ENCODE data around the gene RASA1.
A peak's percentile ranks its signal among the peaks of the same experiment; 100 is the strongest.
"Not testable (repeated sequence)": the region's sequence is repeated elsewhere in the genome, so short reads cannot be mapped to it uniquely, and the experiment has no call there.

RASA1 gene

GRCh38 chr5:87287266-87287665 lies 19.6 kb downstream of the RASA1 start:
- DNase-seq = not testable (repeated sequence)

- peak; percentile 6 for DNase-seq
These were observed 31.1 kb downstream of the RASA1 start for GRCh38 chr5:87298692-87299362.

- no peak for DNase-seq
These were observed 32.5 kb downstream of the RASA1 start for GRCh38 chr5:87300176-87300575.

GRCh38 chr5:87300744-87301143 lies 33.1 kb downstream of the RASA1 start:
- no peak for DNase-seq

GRCh38 chr5:87302061-87302460 lies 34.4 kb downstream of the RASA1 start:
- no peak for DNase-seq

- no peak for DNase-seq
These were observed 35.6 kb downstream of the RASA1 start for GRCh38 chr5:87303324-87303723.

- DNase-seq = not testable (repeated sequence)
These were observed 38.4 kb downstream of the RASA1 start for GRCh38 chr5:87306090-87306489.

- no peak for DNase-seq
These were observed 40.2 kb downstream of the RASA1 start for GRCh38 chr5:87307796-87308423.

GRCh38 chr5:87311405-87312279 lies 44.0 kb downstream of the RASA1 start:
- no peak for DNase-seq

GRCh38 chr5:87313216-87313615 lies 45.5 kb downstream of the RASA1 start:
- no peak for DNase-seq

- no peak for DNase-seq
These were observed 51.8 kb downstream of the RASA1 start for GRCh38 chr5:87319469-87319868.

GRCh38 chr5:87321605-87322004 lies 53.9 kb downstream of the RASA1 start:
- no peak for DNase-seq

- DNase-seq = no peak
These were observed 54.7 kb downstream of the RASA1 start for GRCh38 chr5:87322381-87322780.

- no peak for DNase-seq
These were observed 60.3 kb downstream of the RASA1 start for GRCh38 chr5:87327998-87328397.

- DNase-seq = no peak
These were observed 61.4 kb downstream of the RASA1 start for GRCh38 chr5:87329114-87329513.

GRCh38 chr5:87339986-87340385 lies 72.3 kb downstream of the RASA1 start:
- DNase-seq = no peak

GRCh38 chr5:87340716-87341115 lies 73.0 kb downstream of the RASA1 start:
- DNase-seq = peak; percentile 2

GRCh38 chr5:87347272-87347671 lies 79.6 kb downstream of the RASA1 start:
- no peak for DNase-seq

GRCh38 chr5:87347841-87348240 lies 80.2 kb downstream of the RASA1 start:
- DNase-seq = no peak

GRCh38 chr5:87354496-87354895 lies 86.8 kb downstream of the RASA1 start:
- DNase-seq = no peak

- DNase-seq = no peak
These were observed 91.4 kb downstream of the RASA1 start for GRCh38 chr5:87359106-87359505.

GRCh38 chr5:87360132-87360531 lies 92.4 kb downstream of the RASA1 start:
- no peak for DNase-seq

- no peak for DNase-seq
These were observed 93.4 kb downstream of the RASA1 start for GRCh38 chr5:87361031-87361445.
